IPS-18c (cell line): ENCODE results near the gene GALNT12.

Experiments used
- H3K4me3 ChIP-seq: 2 replicates; pipeline ENCODE4 v1.7.0; 2013; ENCODE audit warnings: low read depth, mild to moderate bottlenecking, low read length, moderate library complexity; ENCODE audit not compliant: insufficient read depth
- H3K9me3 ChIP-seq: one replicate; pipeline ENCODE4 v1.6.1; 2013; ENCODE audit warnings: mild to moderate bottlenecking, low read length, moderate library complexity; ENCODE audit not compliant: control insufficient read depth, insufficient read depth

The GALNT12 gene

GRCh38 chr9:98778711-98779530 lies 28.5 kb upstream of the GALNT12 start:
- Histone ChIP-seq H3K9me3 (no peaks in the 10 kb centered on the region), H3K4me3 (no peak overlapping the region)

- Histone ChIP-seq H3K4me3 (no peak overlapping the region), H3K9me3 (no peaks in the 10 kb centered on the region)
Observed at GRCh38 chr9:98780059-98780749, 27.3 kb upstream of the GALNT12 start.

GRCh38 chr9:98781588-98782383 lies 25.7 kb upstream of the GALNT12 start:
- H3K4me3 ChIP-seq, result no peak overlapping the region
- no peaks in the 10 kb centered on the region for H3K9me3 ChIP-seq

GRCh38 chr9:98783518-98784226 lies 23.8 kb upstream of the GALNT12 start:
- H3K9me3 ChIP-seq, result peaks cover 2% of the 10 kb centered on the region

GRCh38 chr9:98784831-98785806 lies 22.4 kb upstream of the GALNT12 start:
- Histone ChIP-seq H3K9me3 (peaks cover 2% of the 10 kb centered on the region), H3K4me3 (no peak overlapping the region)

More at GRCh38 chr9:98783518-98784226, 23.8 kb upstream of the GALNT12 start:
- H3K4me3 ChIP-seq, result no peak overlapping the region

GRCh38 chr9:98786750-98787510 lies 20.5 kb upstream of the GALNT12 start:
- H3K4me3 ChIP-seq, result no peak overlapping the region
- peaks cover 2% of the 10 kb centered on the region for H3K9me3 ChIP-seq

GRCh38 chr9:98787766-98788335 lies 19.6 kb upstream of the GALNT12 start:
- Histone ChIP-seq H3K9me3 (peaks cover 2% of the 10 kb centered on the region), H3K4me3 (no peak overlapping the region)

GRCh38 chr9:98789483-98790133 lies 17.9 kb upstream of the GALNT12 start:
- H3K4me3 ChIP-seq, result no peak overlapping the region
- peaks cover 2% of the 10 kb centered on the region for H3K9me3 ChIP-seq

- H3K4me3 ChIP-seq, result no peak overlapping the region
Observed at GRCh38 chr9:98790134-98790841, 17.2 kb upstream of the GALNT12 start.

GRCh38 chr9:98790842-98791607 lies 16.4 kb upstream of the GALNT12 start:
- Histone ChIP-seq H3K4me3 (no peak overlapping the region), H3K9me3 (peaks cover 2% of the 10 kb centered on the region)

More at GRCh38 chr9:98790134-98790841, 17.2 kb upstream of the GALNT12 start:
- peaks cover 2% of the 10 kb centered on the region for H3K9me3 ChIP-seq

- Histone ChIP-seq H3K4me3 (no peak overlapping the region), H3K9me3 (peaks cover 2% of the 10 kb centered on the region)
Observed at GRCh38 chr9:98791608-98792490, 15.6 kb upstream of the GALNT12 start.

GRCh38 chr9:98793031-98793430 lies 14.4 kb upstream of the GALNT12 start:
- Histone ChIP-seq H3K4me3 (no peak overlapping the region), H3K9me3 (peaks cover 2% of the 10 kb centered on the region)

- Histone ChIP-seq H3K4me3 (peak overlapping the region; percentile 69), H3K9me3 (no peaks in the 10 kb centered on the region)
Observed at GRCh38 chr9:98794802-98795201, 12.7 kb upstream of the GALNT12 start.
